Ishikawa (cell line): ENCODE measurements around the gene IL1B.

Experiments used
- CREB1 ChIP-seq: IDR thresholded peaks from 2 replicates; pipeline ENCODE4 v1.6.1; 2012; ENCODE audit warnings: low read depth
- EGR1 ChIP-seq: IDR thresholded peaks from 2 replicates; pipeline ENCODE4 v1.6.1; 2012
- EP300 ChIP-seq: IDR thresholded peaks from 2 replicates; pipeline ENCODE4 v1.6.1; 2012; ENCODE audit warnings: borderline replicate concordance
- MAX ChIP-seq: IDR thresholded peaks from 2 replicates; pipeline ENCODE4 v1.6.1; 2012
- NFIC ChIP-seq: IDR thresholded peaks from 2 replicates; pipeline ENCODE4 v1.6.1; 2012
- RAD21 ChIP-seq: IDR thresholded peaks from 2 replicates; pipeline ENCODE4 v1.6.1; 2012; ENCODE audit warnings: low read depth
- TAF1 ChIP-seq: IDR thresholded peaks from 2 replicates; pipeline ENCODE4 v1.6.1; 2012; ENCODE audit warnings: low read depth, mild to moderate bottlenecking
- TCF12 ChIP-seq: IDR thresholded peaks from 2 replicates; pipeline ENCODE4 v1.6.1; 2012; ENCODE audit warnings: low read depth
- YY1 ChIP-seq: IDR thresholded peaks from 2 replicates; pipeline ENCODE4 v1.6.1; 2012; ENCODE audit warnings: low read depth

DNA sequence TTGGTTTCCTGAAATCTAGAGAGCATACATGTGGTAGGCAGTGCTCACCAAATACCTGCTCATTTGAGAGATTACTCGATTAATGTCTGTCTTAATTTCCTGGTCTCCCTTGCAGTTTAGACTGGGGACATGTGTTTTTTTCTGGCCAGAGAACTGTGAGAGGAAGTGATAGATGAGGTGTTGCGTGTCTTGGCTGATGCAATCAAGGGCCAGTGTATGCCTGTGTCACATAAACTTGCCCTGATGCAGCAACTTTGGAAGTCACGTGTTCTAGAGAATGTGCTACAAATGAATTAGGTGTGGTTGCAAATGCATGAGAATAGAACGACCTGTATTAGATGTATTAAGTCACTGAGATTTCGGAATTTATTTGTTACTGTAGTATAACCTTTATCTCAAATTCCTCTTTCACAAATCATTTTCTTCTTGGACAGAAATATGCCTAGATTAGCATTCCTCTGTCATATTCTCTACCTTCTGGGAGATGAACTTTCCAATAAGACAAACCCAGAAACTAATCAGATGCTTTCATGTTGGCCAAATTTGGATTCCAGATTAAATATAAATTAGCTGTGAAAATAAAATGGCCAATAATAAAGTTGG lies 42.3 kb downstream of the IL1B start:
- TF ChIP-seq RAD21: no peak
- no peak for TF ChIP-seq NFIC
- TF ChIP-seq YY1: no peak
- TF ChIP-seq MAX: peak; percentile 28; the same call in 1 of the 2 replicates
- no peak for TF ChIP-seq TCF12
- no peak for TF ChIP-seq EGR1
- no peak for TF ChIP-seq EP300
- no peak for TF ChIP-seq TAF1
- no peak for TF ChIP-seq CREB1
